ENCODE data around the gene ELK3.

ELK3 gene

GRCh38 chr12:96218989-96219678 is 25.0 kb downstream of the ELK3 start:
- no peak overlapping the region for H3K9ac ChIP-seq (ENCODE audit: low read length)
- H3K27ac ChIP-seq (ENCODE audit: low read depth, low read length): no peak overlapping the region
- H3F3A ChIP-seq (ENCODE audit: insufficient read depth): no peaks in the 10 kb centered on the region
- no peaks in the 10 kb centered on the region for H4K20me1 ChIP-seq (ENCODE audit: low read depth, low read length)
- H3K9me2 ChIP-seq (replicated peaks; ENCODE audit: insufficient read depth, low read length): no peaks in the 10 kb centered on the region
- no peaks in the 10 kb centered on the region for H3K27me3 ChIP-seq (ENCODE audit: low read length)
- H2AFZ ChIP-seq (ENCODE audit: low read depth, low read length, severe bottlenecking): no peak overlapping the region
- TF ChIP-seq EZH2phosphoT487 (conservative IDR thresholded peaks at IDR 0.05; ENCODE audit: low read length): no peak
- TF ChIP-seq, protein P1, sequence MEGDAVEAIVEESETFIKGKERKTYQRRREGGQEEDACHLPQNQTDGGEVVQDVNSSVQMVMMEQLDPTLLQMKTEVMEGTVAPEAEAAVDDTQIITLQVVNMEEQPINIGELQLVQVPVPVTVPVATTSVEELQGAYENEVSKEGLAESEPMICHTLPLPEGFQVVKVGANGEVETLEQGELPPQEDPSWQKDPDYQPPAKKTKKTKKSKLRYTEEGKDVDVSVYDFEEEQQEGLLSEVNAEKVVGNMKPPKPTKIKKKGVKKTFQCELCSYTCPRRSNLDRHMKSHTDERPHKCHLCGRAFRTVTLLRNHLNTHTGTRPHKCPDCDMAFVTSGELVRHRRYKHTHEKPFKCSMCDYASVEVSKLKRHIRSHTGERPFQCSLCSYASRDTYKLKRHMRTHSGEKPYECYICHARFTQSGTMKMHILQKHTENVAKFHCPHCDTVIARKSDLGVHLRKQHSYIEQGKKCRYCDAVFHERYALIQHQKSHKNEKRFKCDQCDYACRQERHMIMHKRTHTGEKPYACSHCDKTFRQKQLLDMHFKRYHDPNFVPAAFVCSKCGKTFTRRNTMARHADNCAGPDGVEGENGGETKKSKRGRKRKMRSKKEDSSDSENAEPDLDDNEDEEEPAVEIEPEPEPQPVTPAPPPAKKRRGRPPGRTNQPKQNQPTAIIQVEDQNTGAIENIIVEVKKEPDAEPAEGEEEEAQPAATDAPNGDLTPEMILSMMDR (IDR thresholded peaks at IDR 0.05; ENCODE audit: insufficient read depth, low read length, poor library complexity, severe bottlenecking): no peak
- no peaks in the 10 kb centered on the region for H3K36me3 ChIP-seq (ENCODE audit: low read length)
- H3K9me3 ChIP-seq (ENCODE audit: insufficient read depth, low read length): no peaks in the 10 kb centered on the region
- no peaks in the 10 kb centered on the region for H3K79me2 ChIP-seq (ENCODE audit: insufficient read depth, low read length)
- no peak overlapping the region for H3K4me3 ChIP-seq (ENCODE audit: insufficient read depth, low read length, poor library complexity, severe bottlenecking)
- no peak overlapping the region for H3K4me2 ChIP-seq (ENCODE audit: low read depth, low read length, poor library complexity, severe bottlenecking)

- Histone ChIP-seq H3K36me3 (ENCODE audit: low read length) (no peaks in the 10 kb centered on the region), H3K4me3 (ENCODE audit: insufficient read depth, low read length, poor library complexity, severe bottlenecking) (no peak overlapping the region), H3F3A (ENCODE audit: insufficient read depth) (no peaks in the 10 kb centered on the region), H3K9me2 (replicated peaks; ENCODE audit: insufficient read depth, low read length) (no peaks in the 10 kb centered on the region), H3K9me3 (ENCODE audit: insufficient read depth, low read length) (no peaks in the 10 kb centered on the region), H3K4me2 (ENCODE audit: low read depth, low read length, poor library complexity, severe bottlenecking) (no peak overlapping the region), H3K79me2 (ENCODE audit: insufficient read depth, low read length) (no peaks in the 10 kb centered on the region), H3K9ac (ENCODE audit: low read length) (no peak overlapping the region), H3K27me3 (ENCODE audit: low read length) (no peaks in the 10 kb centered on the region), H4K20me1 (ENCODE audit: low read depth, low read length) (no peaks in the 10 kb centered on the region), H2AFZ (ENCODE audit: low read depth, low read length, severe bottlenecking) (no peak overlapping the region), H3K27ac (ENCODE audit: low read depth, low read length) (no peak overlapping the region)
- no peak for TF ChIP-seq EZH2phosphoT487 (conservative IDR thresholded peaks at IDR 0.05; ENCODE audit: low read length)
- TF ChIP-seq, protein P1 (IDR thresholded peaks at IDR 0.05; ENCODE audit: insufficient read depth, low read length, poor library complexity, severe bottlenecking): no peak
Measured at GRCh38 chr12:96219700-96220206, 25.6 kb downstream of the ELK3 start.

- Histone ChIP-seq H3K9me2 (replicated peaks; ENCODE audit: insufficient read depth, low read length) (no peaks in the 10 kb centered on the region), H3K27ac (ENCODE audit: low read depth, low read length) (no peak overlapping the region), H3K9ac (ENCODE audit: low read length) (no peak overlapping the region), H4K20me1 (ENCODE audit: low read depth, low read length) (no peaks in the 10 kb centered on the region), H3K36me3 (ENCODE audit: low read length) (no peaks in the 10 kb centered on the region), H3K9me3 (ENCODE audit: insufficient read depth, low read length) (no peaks in the 10 kb centered on the region), H3K4me3 (ENCODE audit: insufficient read depth, low read length, poor library complexity, severe bottlenecking) (no peak overlapping the region), H3F3A (ENCODE audit: insufficient read depth) (no peaks in the 10 kb centered on the region), H3K27me3 (ENCODE audit: low read length) (no peaks in the 10 kb centered on the region), H3K4me2 (ENCODE audit: low read depth, low read length, poor library complexity, severe bottlenecking) (no peak overlapping the region), H3K79me2 (ENCODE audit: insufficient read depth, low read length) (no peaks in the 10 kb centered on the region), H2AFZ (ENCODE audit: low read depth, low read length, severe bottlenecking) (no peak overlapping the region)
- TF ChIP-seq, protein P1 (IDR thresholded peaks at IDR 0.05; ENCODE audit: insufficient read depth, low read length, poor library complexity, severe bottlenecking): no peak
- no peak for TF ChIP-seq EZH2phosphoT487 (conservative IDR thresholded peaks at IDR 0.05; ENCODE audit: low read length)
Measured at GRCh38 chr12:96220902-96221301, 26.7 kb downstream of the ELK3 start.
